Measurements from ENCODE around the gene AK2. TPM values are rescaled to one million over a fixed set of nuclear protein-coding genes. Genes with fewer than 3 reads are reported as not detected.

The AK2 gene
- total RNA-seq, 3 donors from 2014 or later: 147 to 228 (median 186) TPM

DNA sequence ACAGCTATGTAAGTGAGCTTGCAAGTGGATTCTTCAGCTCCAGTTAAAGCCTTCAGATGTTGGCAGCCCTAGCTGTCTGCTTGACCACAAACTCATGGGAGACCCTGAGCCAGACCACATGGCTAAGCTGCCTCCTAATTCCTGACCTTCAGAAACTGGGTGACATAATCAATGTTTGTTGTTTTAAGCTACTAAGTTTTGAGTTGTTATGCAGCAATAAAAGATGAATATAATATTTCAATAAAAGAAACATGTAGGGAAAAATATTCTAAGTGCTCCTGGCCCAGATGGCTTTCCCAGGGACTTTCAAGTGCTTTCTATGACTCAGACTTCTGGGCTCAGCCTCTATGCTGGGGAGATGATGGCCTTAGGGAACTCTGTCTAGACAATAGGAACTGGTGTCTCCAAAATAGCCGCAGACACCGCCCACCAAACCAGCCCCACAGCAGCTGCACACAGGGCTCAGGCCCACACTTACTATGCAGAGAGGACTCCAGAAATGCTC lies 23.9 kb upstream of the AK2 start:
- ATAC-seq (peak; percentile 8), DNase-seq (peak in 2 of 3 donors; percentile 47 to 64)

DNA sequence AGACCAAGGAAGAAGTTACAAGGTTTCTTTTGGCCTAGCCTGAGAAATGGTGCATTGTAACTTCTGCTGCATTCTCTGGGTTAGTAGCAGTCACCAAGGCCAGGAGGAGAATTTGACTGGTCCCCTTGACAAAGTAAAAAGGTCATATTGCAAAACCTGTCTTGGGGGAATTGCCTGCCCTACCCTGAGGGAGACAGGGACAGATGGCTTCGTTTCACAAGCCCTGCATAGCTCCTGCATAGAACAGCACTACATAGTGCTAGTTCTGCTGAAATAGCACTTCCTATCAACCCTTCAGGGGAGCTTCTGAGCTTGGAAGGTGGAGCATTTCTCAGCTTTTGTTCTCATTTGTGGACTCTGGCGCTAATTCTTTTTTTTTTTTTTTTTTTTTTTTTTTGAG lies 20.4 kb upstream of the AK2 start:
- TF ChIP-seq, protein P1, sequence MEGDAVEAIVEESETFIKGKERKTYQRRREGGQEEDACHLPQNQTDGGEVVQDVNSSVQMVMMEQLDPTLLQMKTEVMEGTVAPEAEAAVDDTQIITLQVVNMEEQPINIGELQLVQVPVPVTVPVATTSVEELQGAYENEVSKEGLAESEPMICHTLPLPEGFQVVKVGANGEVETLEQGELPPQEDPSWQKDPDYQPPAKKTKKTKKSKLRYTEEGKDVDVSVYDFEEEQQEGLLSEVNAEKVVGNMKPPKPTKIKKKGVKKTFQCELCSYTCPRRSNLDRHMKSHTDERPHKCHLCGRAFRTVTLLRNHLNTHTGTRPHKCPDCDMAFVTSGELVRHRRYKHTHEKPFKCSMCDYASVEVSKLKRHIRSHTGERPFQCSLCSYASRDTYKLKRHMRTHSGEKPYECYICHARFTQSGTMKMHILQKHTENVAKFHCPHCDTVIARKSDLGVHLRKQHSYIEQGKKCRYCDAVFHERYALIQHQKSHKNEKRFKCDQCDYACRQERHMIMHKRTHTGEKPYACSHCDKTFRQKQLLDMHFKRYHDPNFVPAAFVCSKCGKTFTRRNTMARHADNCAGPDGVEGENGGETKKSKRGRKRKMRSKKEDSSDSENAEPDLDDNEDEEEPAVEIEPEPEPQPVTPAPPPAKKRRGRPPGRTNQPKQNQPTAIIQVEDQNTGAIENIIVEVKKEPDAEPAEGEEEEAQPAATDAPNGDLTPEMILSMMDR (IDR thresholded peaks at IDR 0.05): no peak
- H3K36me3 ChIP-seq (ENCODE audit: low read depth): no peaks in the 10 kb centered on the region
- H3K9me3 ChIP-seq: peaks cover 3% of the 10 kb centered on the region
- peaks cover 14% of the 10 kb centered on the region for H3K4me1 ChIP-seq (ENCODE audit: low read depth)
- intact Hi-C loops (cut with DNase I, micrococcal nuclease): loop anchor here in 1 of 2 donors (10.0 kb wide), 1 partner anchor 122 kb away; no protein-coding TSS in a partner anchor
- ATAC-seq (no peak), DNase-seq (no peak)
- no peak overlapping the region for H3K4me3 ChIP-seq

More for the DNA sequence above, 23.9 kb upstream of the AK2 start:
- intact Hi-C loops (cut with DNase I, micrococcal nuclease): no loop called here
- Histone ChIP-seq H3K36me3 (ENCODE audit: low read depth) (no peaks in the 10 kb centered on the region), H3K4me3 (no peak overlapping the region), H3K4me1 (ENCODE audit: low read depth) (peaks cover 9% of the 10 kb centered on the region), H3K9me3 (peaks cover 39% of the 10 kb centered on the region)
- TF ChIP-seq, protein P1 (IDR thresholded peaks at IDR 0.05): no peak

DNA sequence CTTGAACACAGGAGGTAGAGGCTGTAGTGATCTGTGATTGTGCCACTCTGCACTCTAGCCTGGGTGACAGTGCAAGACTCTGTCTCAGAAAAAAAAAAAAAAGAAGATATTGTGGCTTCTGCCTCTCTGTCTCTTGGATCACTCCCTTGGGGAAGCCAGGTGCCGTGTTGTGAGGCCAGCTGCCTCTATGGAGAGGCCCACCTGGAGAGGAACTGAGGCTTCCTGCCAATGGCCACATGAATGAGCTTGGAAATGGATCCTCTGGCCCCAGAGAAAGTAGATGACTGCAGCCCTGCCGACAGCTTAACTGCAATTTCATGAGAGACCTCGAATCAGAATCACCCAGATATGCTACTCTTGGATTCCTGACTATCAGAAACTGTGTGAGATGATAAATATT lies 19.7 kb upstream of the AK2 start:
- ATAC-seq: no peak
- H3K9me3 ChIP-seq: no peaks in the 10 kb centered on the region
- TF ChIP-seq, protein P1 (IDR thresholded peaks at IDR 0.05): no peak
- H3K4me3 ChIP-seq: no peak overlapping the region
- H3K4me1 ChIP-seq (ENCODE audit: low read depth): peaks cover 14% of the 10 kb centered on the region
- intact Hi-C loops (cut with DNase I, micrococcal nuclease): loop anchor here in 1 of 2 donors (10.0 kb wide), 1 partner anchor 122 kb away; no protein-coding TSS in a partner anchor
- no peak for DNase-seq
- H3K36me3 ChIP-seq (ENCODE audit: low read depth): no peaks in the 10 kb centered on the region

DNA sequence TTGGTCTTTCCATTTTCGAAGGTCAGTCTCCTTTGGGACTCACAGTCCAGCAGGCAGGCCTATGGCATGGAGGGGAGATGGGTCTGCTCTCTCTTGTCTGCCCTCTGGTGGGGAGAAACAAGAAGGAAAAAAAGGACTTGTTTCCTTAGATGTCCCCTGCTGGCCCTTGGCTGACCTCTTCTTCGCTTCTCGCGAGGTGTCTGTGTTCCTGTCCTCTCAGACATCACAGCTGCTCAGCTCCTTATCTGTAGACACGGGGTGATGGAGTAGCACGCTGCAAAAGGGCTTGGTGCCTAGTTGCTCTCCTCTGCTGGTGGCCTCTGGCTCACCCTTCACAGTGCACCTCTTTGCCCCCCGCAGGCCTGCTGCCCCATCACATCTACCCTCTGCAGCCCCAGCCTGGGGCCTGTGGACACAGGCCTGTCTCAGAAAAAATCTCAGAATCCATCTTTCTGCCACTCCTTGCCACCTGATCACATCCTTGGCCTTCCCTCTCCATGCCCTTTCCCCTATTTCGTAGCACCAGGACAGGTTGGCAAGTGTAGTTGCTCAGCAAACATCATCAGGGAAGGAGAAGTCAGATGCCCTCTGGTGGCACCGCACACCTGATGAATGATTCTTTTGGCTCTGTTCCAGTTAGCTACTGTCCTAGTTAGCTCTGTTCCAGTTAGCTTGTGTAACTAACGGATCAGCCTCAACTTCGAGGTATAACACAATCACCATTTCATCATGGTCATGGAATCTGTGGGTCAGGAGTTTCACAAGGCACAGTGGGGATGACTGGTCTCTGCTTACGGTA lies 18.7 kb upstream of the AK2 start:
- no peak overlapping the region for H3K4me3 ChIP-seq
- peaks cover 14% of the 10 kb centered on the region for H3K4me1 ChIP-seq (ENCODE audit: low read depth)
- TF ChIP-seq, protein P1 (IDR thresholded peaks at IDR 0.05): peak; percentile 48
- DNase-seq (peak; percentile 69 to 83 (median 72)), ATAC-seq (peak; percentile 81)
- no peaks in the 10 kb centered on the region for H3K36me3 ChIP-seq (ENCODE audit: low read depth)
- intact Hi-C loops (cut with DNase I, micrococcal nuclease): loop anchor here in 1 of 2 donors (10.0 kb wide), 1 partner anchor 121 kb away; no protein-coding TSS in a partner anchor
- no peaks in the 10 kb centered on the region for H3K9me3 ChIP-seq

DNA sequence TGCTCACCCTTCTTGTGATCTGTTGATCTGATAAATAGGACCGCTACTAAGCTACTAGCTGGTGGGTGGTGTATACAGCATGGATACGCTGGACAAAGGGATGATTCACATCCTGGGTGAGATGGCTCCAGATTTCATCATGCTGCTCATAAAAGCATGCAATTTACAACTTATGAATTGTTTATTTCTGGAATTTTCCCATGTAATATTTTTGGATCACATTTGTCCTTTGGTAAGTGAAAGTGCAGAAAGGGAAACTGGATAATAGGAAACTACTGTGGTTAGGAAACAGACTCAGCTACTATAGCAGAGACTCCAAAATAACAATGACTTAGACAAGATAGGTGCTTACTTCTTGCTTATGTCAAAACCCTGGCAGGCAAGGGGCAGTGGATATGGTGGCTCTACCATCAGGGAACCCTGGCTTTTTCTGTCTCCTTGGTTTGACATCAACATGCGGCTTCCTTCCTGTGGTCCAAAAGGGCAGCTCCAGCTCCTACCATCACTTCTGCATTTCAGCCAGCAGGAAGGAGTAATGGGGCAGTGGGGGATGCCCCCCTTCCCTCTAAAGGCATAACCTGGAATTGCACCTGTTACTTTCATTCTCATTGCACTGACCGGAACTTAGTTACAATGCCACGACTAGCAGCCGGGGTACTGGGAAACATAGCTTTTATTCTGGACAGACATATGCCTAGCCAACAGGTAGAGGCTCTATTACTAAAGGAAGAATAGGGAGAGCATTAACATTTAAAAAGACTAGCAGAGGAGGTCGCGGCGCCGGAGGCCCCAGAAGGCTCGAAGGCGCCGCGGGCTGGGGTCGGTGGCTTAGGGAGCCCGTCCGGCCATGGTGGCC lies 13.8 kb upstream of the AK2 start:
- ATAC-seq: peak; percentile 34
- Histone ChIP-seq H3K36me3 (ENCODE audit: low read depth) (no peaks in the 10 kb centered on the region), H3K4me3 (no peak overlapping the region), H3K4me1 (ENCODE audit: low read depth) (peaks cover 4% of the 10 kb centered on the region), H3K9me3 (no peaks in the 10 kb centered on the region)
- TF ChIP-seq, protein P1 (IDR thresholded peaks at IDR 0.05): no peak
- intact Hi-C loops (cut with DNase I, micrococcal nuclease): loop anchor here in 1 of 2 donors (10.0 kb wide), 1 partner anchor 116 kb away; no protein-coding TSS in a partner anchor
- DNase-seq: no peak
